GM18508 (cell line): ENCODE measurements around the gene TMOD3.

Source experiments
- ATAC-seq: cut with Tn5 transposase; IDR thresholded peaks from one replicate; pipeline ENCODE4 v1.9.1; 2021; ENCODE audit warnings: moderate number of reproducible peaks; ENCODE audit not compliant: insufficient read depth, unreplicated experiment

The TMOD3 gene

GRCh38 chr15:51825698-51826097 lies 3.8 kb upstream of the TMOD3 start:
- no peak for ATAC-seq

- no peak for ATAC-seq
These were observed 655 bp upstream of the TMOD3 start for GRCh38 chr15:51828621-51829375.

- ATAC-seq, result no peak
These were observed 888 bp downstream of the TMOD3 start for GRCh38 chr15:51830276-51830806.

GRCh38 chr15:51833772-51834171 lies 4.3 kb downstream of the TMOD3 start:
- ATAC-seq, result no peak

GRCh38 chr15:51837792-51838251 lies 8.4 kb downstream of the TMOD3 start:
- no peak for ATAC-seq

GRCh38 chr15:51838270-51838669 lies 8.8 kb downstream of the TMOD3 start:
- ATAC-seq, result no peak

- no peak for ATAC-seq
These were observed 11.2 kb downstream of the TMOD3 start for GRCh38 chr15:51840692-51841091.

GRCh38 chr15:51841406-51842040 lies 12.1 kb downstream of the TMOD3 start:
- no peak for ATAC-seq

- ATAC-seq, result no peak
These were observed 12.8 kb downstream of the TMOD3 start for GRCh38 chr15:51842265-51842664.

GRCh38 chr15:51842852-51843737 lies 13.6 kb downstream of the TMOD3 start:
- ATAC-seq, result no peak

- ATAC-seq, result no peak
These were observed 15.4 kb downstream of the TMOD3 start for GRCh38 chr15:51844747-51845426.

- ATAC-seq, result no peak
These were observed 16.6 kb downstream of the TMOD3 start for GRCh38 chr15:51846066-51846462.

GRCh38 chr15:51846463-51847230 lies 17.2 kb downstream of the TMOD3 start:
- no peak for ATAC-seq

GRCh38 chr15:51848811-51849210 lies 19.4 kb downstream of the TMOD3 start:
- ATAC-seq, result no peak

- no peak for ATAC-seq
These were observed 20.4 kb downstream of the TMOD3 start for GRCh38 chr15:51849860-51850259.

GRCh38 chr15:51853998-51854397 lies 24.5 kb downstream of the TMOD3 start:
- no peak for ATAC-seq

GRCh38 chr15:51855612-51856011 lies 26.2 kb downstream of the TMOD3 start:
- ATAC-seq, result no peak

- no peak for ATAC-seq
These were observed 27.4 kb downstream of the TMOD3 start for GRCh38 chr15:51856714-51857380.
